HCT116 (cell line): ENCODE measurements around the gene ERBIN. TPM values are rescaled to one million over a fixed set of nuclear protein-coding genes. Genes with fewer than 3 reads are reported as not detected.

Experiments
- ATAC-seq: fragments of 200-7000 bp; cut with Tn5 transposase; 2 replicates; pipeline ENCODE4 v1.9.1; 2020; ENCODE audit warnings: mild to moderate bottlenecking, moderate library complexity
- BruUV-seq: library from RNA; stranded (reverse); fragments of 400-500 nt; replicated peaks from 2 replicates; lab custom pipeline; 2021; lab: Mats Ljungman, UMichigan
- CTCF ChIA-PET: fragments of 300-600 bp; sonication (Branson Sonifier 250); formaldehyde crosslinking; loops from one replicate; lab custom pipeline; 2021; ENCODE audit warnings: antibody characterized with exemption; lab: Charles Lee
- POLR2A ChIA-PET: fragments of 300-600, 350-600 bp; sonication (Branson Sonifier 250); formaldehyde crosslinking; loops from one replicate; lab custom pipeline; 2021; ENCODE audit warnings: antibody characterized with exemption; lab: Charles Lee
- RAD21 ChIA-PET, 2 experiments: fragments of 300-600 bp; sonication (Branson Sonifier 250); formaldehyde crosslinking; loops; one replicate each; lab custom pipeline; 2023; ENCODE audit warnings: low total read pairs in 2 of 2; ENCODE audit not compliant: uncharacterized antibody in 2 of 2, unreplicated experiment in 2 of 2, low non-redundant PET in 1 of 2; lab: Charles Lee
- DNase-seq: peaks from one replicate; pipeline ENCODE4 v3.0.0-alpha.2; 2010; ENCODE audit warnings: low read depth, low spot score
- H2AFZ ChIP-seq: fragments of 200-600 bp; shearing (Covaris generic), sonication (generic); 2 replicates; pipeline ENCODE4 v1.6.1; 2017; ENCODE audit warnings: low read depth, mixed run types, mixed read lengths, antibody characterized with exemption, low read length; ENCODE audit not compliant: poor library complexity, severe bottlenecking
- H3K27ac ChIP-seq: 2 replicates; pipeline ENCODE4 v1.5.1; 2012; ENCODE audit warnings: low read depth, low read length
- H3K27me3 ChIP-seq: fragments of 200-600 bp; sonication (generic); 2 replicates; pipeline ENCODE4 v1.6.1; 2016; ENCODE audit warnings: mixed run types, low read length, mixed read lengths; ENCODE audit not compliant: insufficient read depth
- H3K36me3 ChIP-seq, 2 experiments: fragments of 200-500 bp in 1 of 2; fragments of 200-600 bp in 1 of 2; sonication (Bioruptor generic) in 1 of 2; sonication (generic) in 1 of 2; 2 replicates each; pipeline versions ENCODE4 v1.5.1 to v1.6.1; 2014 to 2016; ENCODE audit warnings: low read length in 2 of 2, inconsistent platforms in 1 of 2, mixed read lengths in 1 of 2, mixed run types in 1 of 2; ENCODE audit not compliant: insufficient read depth in 2 of 2, control insufficient read depth in 1 of 2
- H3K4me1 ChIP-seq, 2 experiments: fragments of 200-600 bp in 1 of 2; sonication (generic) in 1 of 2; 2 replicates each; pipeline versions ENCODE4 v1.5.1 to v1.6.1; 2012 to 2017; ENCODE audit warnings: low read length in 2 of 2, inconsistent platforms in 1 of 2, mild to moderate bottlenecking in 1 of 2, mixed read lengths in 1 of 2, mixed run types in 1 of 2, moderate library complexity in 1 of 2; ENCODE audit not compliant: insufficient read depth in 2 of 2, control insufficient read depth in 1 of 2
- H3K4me2 ChIP-seq: fragments of 200-600 bp; sonication (generic); 2 replicates; pipeline ENCODE4 v1.6.1; 2017; ENCODE audit warnings: mixed run types, low read length, mixed read lengths
- H3K4me3 ChIP-seq, 2 experiments: fragments of 200-600 bp in 1 of 2; sonication (generic) in 1 of 2; replicated peaks in 1 of 2; 2 replicates each; pipeline ENCODE4 v1.5.1; 2011 to 2016; ENCODE audit warnings: low read length in 2 of 2, control low read depth in 1 of 2, low read depth in 1 of 2, mild to moderate bottlenecking in 1 of 2, mixed read lengths in 1 of 2, mixed run types in 1 of 2
- H3K79me2 ChIP-seq: fragments of 200-600 bp; sonication (generic); 2 replicates; pipeline ENCODE4 v1.6.1; 2017; ENCODE audit warnings: mild to moderate bottlenecking, mixed run types, low read length, moderate library complexity, mixed read lengths; ENCODE audit not compliant: insufficient read depth
- H3K9ac ChIP-seq: fragments of 200-600 bp; sonication (generic); 2 replicates; pipeline ENCODE4 v1.6.1; 2016; ENCODE audit warnings: low read length, mixed read lengths
- H3K9me2 ChIP-seq: fragments of 200-600 bp; sonication (generic), shearing (Covaris generic); 2 replicates; pipeline ENCODE4 v1.6.1; 2017; ENCODE audit warnings: mixed run types, mild to moderate bottlenecking, moderate library complexity; ENCODE audit not compliant: insufficient read depth
- H3K9me3 ChIP-seq, 2 experiments: fragments of 200-500 bp in 1 of 2; fragments of 200-600 bp in 1 of 2; sonication (Bioruptor generic) in 1 of 2; sonication (generic) in 1 of 2; 2 replicates each; pipeline ENCODE4 v1.6.1; 2014 to 2017; ENCODE audit warnings: low read length in 2 of 2, mixed read lengths in 2 of 2, inconsistent platforms in 1 of 2, low read depth in 1 of 2, mild to moderate bottlenecking in 1 of 2, mixed run types in 1 of 2, moderate library complexity in 1 of 2; ENCODE audit not compliant: control insufficient read depth in 1 of 2, insufficient read depth in 1 of 2
- H4K20me1 ChIP-seq: fragments of 200-600 bp; sonication (generic), shearing (Covaris generic); 2 replicates; pipeline ENCODE4 v1.6.1; 2017; ENCODE audit warnings: mixed run types, mild to moderate bottlenecking, moderate library complexity; ENCODE audit not compliant: insufficient read depth
- ATF3 ChIP-seq: IDR thresholded peaks from 2 replicates; pipeline ENCODE4 v1.6.1; 2012
- CEBPB ChIP-seq: IDR thresholded peaks from 2 replicates; pipeline ENCODE4 v1.6.1; 2012; ENCODE audit warnings: low read depth
- EGR1 ChIP-seq: IDR thresholded peaks from 2 replicates; pipeline ENCODE4 v1.6.1; 2012; ENCODE audit warnings: low read depth
- ELF1 ChIP-seq: IDR thresholded peaks from 2 replicates; pipeline ENCODE4 v1.6.1; 2012; ENCODE audit warnings: low read depth, borderline replicate concordance
- EZH2phosphoT487 ChIP-seq: fragments of 200-600 bp; IDR thresholded peaks from 2 replicates; pipeline ENCODE4 v1.6.1; 2018; ENCODE audit warnings: antibody characterized with exemption, borderline replicate concordance
- FOSL1 ChIP-seq: IDR thresholded peaks from 2 replicates; pipeline ENCODE4 v1.6.1; 2012; ENCODE audit warnings: low read depth
- JUND ChIP-seq: IDR thresholded peaks from 2 replicates; pipeline ENCODE4 v1.6.1; 2012
- POLR2AphosphoS5 ChIP-seq: IDR thresholded peaks from 2 replicates; pipeline ENCODE4 v1.6.1; 2011; ENCODE audit warnings: mild to moderate bottlenecking, low read depth, low read length, moderate library complexity
- RAD21 ChIP-seq: IDR thresholded peaks from 2 replicates; pipeline ENCODE4 v1.6.1; 2012; ENCODE audit warnings: low read depth, mild to moderate bottlenecking
- SIN3A ChIP-seq: IDR thresholded peaks from 2 replicates; pipeline ENCODE4 v1.6.1; 2012; ENCODE audit warnings: low read depth
- SP1 ChIP-seq: IDR thresholded peaks from 2 replicates; pipeline ENCODE4 v1.6.1; 2012; ENCODE audit warnings: low read depth
- YY1 ChIP-seq: IDR thresholded peaks from 2 replicates; pipeline ENCODE4 v1.6.1; 2011; ENCODE audit warnings: low read length, low read depth, moderate library complexity, mild to moderate bottlenecking; ENCODE audit not compliant: insufficient replicate concordance; ENCODE audit errors: extremely low read depth
- ZFX ChIP-seq: fragments of 450-650 bp; IDR thresholded peaks from 2 replicates; pipeline ENCODE4 v1.6.1; 2017
- ZNF274 ChIP-seq: fragments of 200-500 bp; sonication (Bioruptor generic); IDR thresholded peaks from 2 replicates; pipeline ENCODE4 v1.6.1; 2014; ENCODE audit warnings: mild to moderate bottlenecking, low read depth, low read length, inconsistent platforms
- intact Hi-C: fragments of 100-400 bp; cut with micrococcal nuclease; formaldehyde crosslinking; loops from 2 replicates; pipeline ENCODE4 v1.10.0; 2022
- total RNA-seq: library from RNA; stranded (reverse); gene quantifications from one replicate; pipeline ENCODE4 v1.2.1, GENCODE V29; 2021; ENCODE audit not compliant: unreplicated experiment
- TF ChIP-seq, protein P1 (sequence below), 3 experiments: fragments of 200-600 bp in 1 of 3; sonication (generic) in 1 of 3; IDR thresholded peaks in 2 of 3; conservative IDR thresholded peaks in 1 of 3; 2 replicates each; pipeline ENCODE4 v1.5.1; 2012 to 2017; ENCODE audit warnings: low read depth in 2 of 3, low read length in 2 of 3, antibody characterized with exemption in 1 of 3, borderline replicate concordance in 1 of 3, control low read depth in 1 of 3, mild to moderate bottlenecking in 1 of 3, mixed read lengths in 1 of 3, mixed run types in 1 of 3, moderate library complexity in 1 of 3; ENCODE audit not compliant: insufficient read depth in 1 of 3
- TF ChIP-seq, protein P2 (sequence below): IDR thresholded peaks from 2 replicates; pipeline ENCODE4 v1.6.1; 2012; ENCODE audit warnings: low read depth

Gene ERBIN
- total RNA-seq, 1 experiment from 2014 or later = 57.4 TPM

DNA sequence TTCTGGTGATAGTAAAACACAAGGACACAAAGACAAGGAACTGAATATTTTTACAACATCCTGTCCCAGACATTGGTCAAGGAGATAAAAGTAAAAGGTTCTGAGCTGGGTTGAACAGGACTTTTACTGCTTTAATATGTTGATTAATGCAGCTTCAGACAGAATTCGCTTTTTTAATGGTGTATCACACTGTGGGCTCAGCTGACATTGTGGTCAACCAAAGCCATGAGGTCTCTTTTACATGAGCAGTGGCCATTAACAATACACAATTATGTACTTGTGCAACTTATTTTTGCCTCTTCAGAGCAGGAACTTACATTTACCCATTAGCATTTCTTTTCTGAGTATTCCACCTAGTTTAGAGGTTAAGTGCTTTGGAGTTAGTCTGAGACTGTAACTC lies 22.8 kb upstream of the ERBIN start:
- POLR2A ChIA-PET = no interaction called here
- H2AFZ ChIP-seq = no peak overlapping the region
- no TSS peak for BruUV-seq
- no peaks in the 10 kb centered on the region for H3K27me3 ChIP-seq
- no peaks in the 10 kb centered on the region for H3K4me1 ChIP-seq
- no peak overlapping the region for H3K27ac ChIP-seq
- ATAC-seq = no peak
- H3K4me3 ChIP-seq = no peak overlapping the region
- no peaks in the 10 kb centered on the region for H3K36me3 ChIP-seq
- intact Hi-C loops = no loop called here
- H3K9me2 ChIP-seq = no peaks in the 10 kb centered on the region
- DNase-seq = no peak
- no peaks in the 10 kb centered on the region for H4K20me1 ChIP-seq
- TF ChIP-seq ZFX (no peak), CEBPB (no peak), YY1 (no peak), JUND (no peak), ELF1 (no peak)
- TF ChIP-seq, all 23 proteins: peak for 0
- ChIA-PET CTCF (no interaction called here), RAD21 (no interaction called here)
- H3K79me2 ChIP-seq = no peaks in the 10 kb centered on the region
- H3K4me2 ChIP-seq = no peak overlapping the region
- no peak overlapping the region for H3K9ac ChIP-seq
- H3K9me3 ChIP-seq = no peaks in the 10 kb centered on the region

DNA sequence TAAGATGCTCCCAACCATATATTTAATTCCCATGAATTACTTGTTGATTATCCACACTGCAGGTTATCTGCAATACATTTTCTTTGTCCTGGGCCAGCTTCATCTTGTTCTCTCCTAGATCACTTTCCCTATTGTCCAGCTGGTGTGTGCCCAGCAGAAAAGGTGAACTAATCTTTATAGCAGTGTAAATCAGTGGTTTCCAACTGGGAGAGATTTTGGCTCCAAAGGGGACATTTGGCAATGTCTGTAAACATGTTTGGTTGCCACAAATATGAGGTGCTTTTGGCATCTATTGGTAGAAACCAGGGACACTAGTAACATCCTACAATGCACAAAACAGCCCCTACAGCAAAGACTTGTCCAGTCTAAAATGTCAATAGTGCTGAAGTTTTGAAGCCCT lies 20.1 kb upstream of the ERBIN start:
- POLR2A ChIA-PET = no interaction called here

More for the DNA sequence above, 20.1 kb upstream of the ERBIN start:
- BruUV-seq = no TSS peak
- no peak overlapping the region for H3K9ac ChIP-seq
- no peak for TF ChIP-seq ATF3
- TF ChIP-seq EZH2phosphoT487 = no peak
- TF ChIP-seq SP1 = no peak
- no peak for TF ChIP-seq EGR1
- TF ChIP-seq YY1 = no peak
- no peak for TF ChIP-seq POLR2AphosphoS5
- no peak for TF ChIP-seq SIN3A
- no peak for TF ChIP-seq CEBPB
- TF ChIP-seq, protein P1, sequence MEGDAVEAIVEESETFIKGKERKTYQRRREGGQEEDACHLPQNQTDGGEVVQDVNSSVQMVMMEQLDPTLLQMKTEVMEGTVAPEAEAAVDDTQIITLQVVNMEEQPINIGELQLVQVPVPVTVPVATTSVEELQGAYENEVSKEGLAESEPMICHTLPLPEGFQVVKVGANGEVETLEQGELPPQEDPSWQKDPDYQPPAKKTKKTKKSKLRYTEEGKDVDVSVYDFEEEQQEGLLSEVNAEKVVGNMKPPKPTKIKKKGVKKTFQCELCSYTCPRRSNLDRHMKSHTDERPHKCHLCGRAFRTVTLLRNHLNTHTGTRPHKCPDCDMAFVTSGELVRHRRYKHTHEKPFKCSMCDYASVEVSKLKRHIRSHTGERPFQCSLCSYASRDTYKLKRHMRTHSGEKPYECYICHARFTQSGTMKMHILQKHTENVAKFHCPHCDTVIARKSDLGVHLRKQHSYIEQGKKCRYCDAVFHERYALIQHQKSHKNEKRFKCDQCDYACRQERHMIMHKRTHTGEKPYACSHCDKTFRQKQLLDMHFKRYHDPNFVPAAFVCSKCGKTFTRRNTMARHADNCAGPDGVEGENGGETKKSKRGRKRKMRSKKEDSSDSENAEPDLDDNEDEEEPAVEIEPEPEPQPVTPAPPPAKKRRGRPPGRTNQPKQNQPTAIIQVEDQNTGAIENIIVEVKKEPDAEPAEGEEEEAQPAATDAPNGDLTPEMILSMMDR (IDR thresholded peaks at IDR 0.05 in 2 of 3, conservative IDR thresholded peaks at IDR 0.05 in 1 of 3; ENCODE audit: borderline replicate concordance in 1 of 3, insufficient read depth in 1 of 3, low read depth in 2 of 3, low read length in 2 of 3) = no peak
- TF ChIP-seq, protein P2, sequence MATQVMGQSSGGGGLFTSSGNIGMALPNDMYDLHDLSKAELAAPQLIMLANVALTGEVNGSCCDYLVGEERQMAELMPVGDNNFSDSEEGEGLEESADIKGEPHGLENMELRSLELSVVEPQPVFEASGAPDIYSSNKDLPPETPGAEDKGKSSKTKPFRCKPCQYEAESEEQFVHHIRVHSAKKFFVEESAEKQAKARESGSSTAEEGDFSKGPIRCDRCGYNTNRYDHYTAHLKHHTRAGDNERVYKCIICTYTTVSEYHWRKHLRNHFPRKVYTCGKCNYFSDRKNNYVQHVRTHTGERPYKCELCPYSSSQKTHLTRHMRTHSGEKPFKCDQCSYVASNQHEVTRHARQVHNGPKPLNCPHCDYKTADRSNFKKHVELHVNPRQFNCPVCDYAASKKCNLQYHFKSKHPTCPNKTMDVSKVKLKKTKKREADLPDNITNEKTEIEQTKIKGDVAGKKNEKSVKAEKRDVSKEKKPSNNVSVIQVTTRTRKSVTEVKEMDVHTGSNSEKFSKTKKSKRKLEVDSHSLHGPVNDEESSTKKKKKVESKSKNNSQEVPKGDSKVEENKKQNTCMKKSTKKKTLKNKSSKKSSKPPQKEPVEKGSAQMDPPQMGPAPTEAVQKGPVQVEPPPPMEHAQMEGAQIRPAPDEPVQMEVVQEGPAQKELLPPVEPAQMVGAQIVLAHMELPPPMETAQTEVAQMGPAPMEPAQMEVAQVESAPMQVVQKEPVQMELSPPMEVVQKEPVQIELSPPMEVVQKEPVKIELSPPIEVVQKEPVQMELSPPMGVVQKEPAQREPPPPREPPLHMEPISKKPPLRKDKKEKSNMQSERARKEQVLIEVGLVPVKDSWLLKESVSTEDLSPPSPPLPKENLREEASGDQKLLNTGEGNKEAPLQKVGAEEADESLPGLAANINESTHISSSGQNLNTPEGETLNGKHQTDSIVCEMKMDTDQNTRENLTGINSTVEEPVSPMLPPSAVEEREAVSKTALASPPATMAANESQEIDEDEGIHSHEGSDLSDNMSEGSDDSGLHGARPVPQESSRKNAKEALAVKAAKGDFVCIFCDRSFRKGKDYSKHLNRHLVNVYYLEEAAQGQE = no peak
- TF ChIP-seq ZNF274 = no peak
- TF ChIP-seq ELF1 = no peak
- no peak for TF ChIP-seq RAD21
- no peak for TF ChIP-seq FOSL1
- ChIA-PET CTCF (no interaction called here), RAD21 (no interaction called here)
- ATAC-seq (no peak), DNase-seq (no peak)
- H3K27me3 ChIP-seq = no peaks in the 10 kb centered on the region
- H3K9me3 ChIP-seq = no peaks in the 10 kb centered on the region
- H3K27ac ChIP-seq = no peak overlapping the region
- H3K36me3 ChIP-seq = no peaks in the 10 kb centered on the region
- H3K4me3 ChIP-seq = no peak overlapping the region
- no peaks in the 10 kb centered on the region for H3K9me2 ChIP-seq
- no peak overlapping the region for H2AFZ ChIP-seq
- no peaks in the 10 kb centered on the region for H3K4me1 ChIP-seq
- no peaks in the 10 kb centered on the region for H4K20me1 ChIP-seq
- no peak overlapping the region for H3K4me2 ChIP-seq
- intact Hi-C loops = no loop called here
- H3K79me2 ChIP-seq = no peaks in the 10 kb centered on the region
